ENCODE data around the gene LDAH.
"Not testable (repeated sequence)": the region's sequence is repeated elsewhere in the genome, so short reads cannot be mapped to it uniquely, and the experiment has no call there.

Gene LDAH

DNA sequence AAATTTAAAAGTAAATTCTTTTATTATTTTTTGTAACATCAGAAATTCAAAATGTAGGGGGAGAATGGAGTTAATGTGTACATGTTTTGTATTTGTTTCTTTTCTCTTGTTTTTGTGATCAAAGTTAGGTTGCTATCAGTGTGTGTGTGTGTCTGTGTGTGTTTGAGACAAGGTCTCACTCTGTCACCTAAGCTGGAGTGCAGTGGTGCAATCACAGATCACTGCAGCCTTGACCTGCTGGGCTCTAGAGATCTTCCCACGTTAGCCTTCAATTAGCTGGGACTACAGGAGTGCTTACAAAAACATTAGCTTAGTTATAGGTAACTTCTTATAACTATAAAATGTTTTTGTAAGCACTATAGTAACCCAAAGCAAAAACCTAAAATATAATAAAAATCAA is 105.3 kb downstream of the LDAH start:
- no peak for TF ChIP-seq ZFX (IDR thresholded peaks at IDR 0.05)
- TF ChIP-seq, protein P1, sequence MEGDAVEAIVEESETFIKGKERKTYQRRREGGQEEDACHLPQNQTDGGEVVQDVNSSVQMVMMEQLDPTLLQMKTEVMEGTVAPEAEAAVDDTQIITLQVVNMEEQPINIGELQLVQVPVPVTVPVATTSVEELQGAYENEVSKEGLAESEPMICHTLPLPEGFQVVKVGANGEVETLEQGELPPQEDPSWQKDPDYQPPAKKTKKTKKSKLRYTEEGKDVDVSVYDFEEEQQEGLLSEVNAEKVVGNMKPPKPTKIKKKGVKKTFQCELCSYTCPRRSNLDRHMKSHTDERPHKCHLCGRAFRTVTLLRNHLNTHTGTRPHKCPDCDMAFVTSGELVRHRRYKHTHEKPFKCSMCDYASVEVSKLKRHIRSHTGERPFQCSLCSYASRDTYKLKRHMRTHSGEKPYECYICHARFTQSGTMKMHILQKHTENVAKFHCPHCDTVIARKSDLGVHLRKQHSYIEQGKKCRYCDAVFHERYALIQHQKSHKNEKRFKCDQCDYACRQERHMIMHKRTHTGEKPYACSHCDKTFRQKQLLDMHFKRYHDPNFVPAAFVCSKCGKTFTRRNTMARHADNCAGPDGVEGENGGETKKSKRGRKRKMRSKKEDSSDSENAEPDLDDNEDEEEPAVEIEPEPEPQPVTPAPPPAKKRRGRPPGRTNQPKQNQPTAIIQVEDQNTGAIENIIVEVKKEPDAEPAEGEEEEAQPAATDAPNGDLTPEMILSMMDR (conservative IDR thresholded peaks at IDR 0.05), result no peak
- no peak overlapping the region for H3K27ac ChIP-seq

DNA sequence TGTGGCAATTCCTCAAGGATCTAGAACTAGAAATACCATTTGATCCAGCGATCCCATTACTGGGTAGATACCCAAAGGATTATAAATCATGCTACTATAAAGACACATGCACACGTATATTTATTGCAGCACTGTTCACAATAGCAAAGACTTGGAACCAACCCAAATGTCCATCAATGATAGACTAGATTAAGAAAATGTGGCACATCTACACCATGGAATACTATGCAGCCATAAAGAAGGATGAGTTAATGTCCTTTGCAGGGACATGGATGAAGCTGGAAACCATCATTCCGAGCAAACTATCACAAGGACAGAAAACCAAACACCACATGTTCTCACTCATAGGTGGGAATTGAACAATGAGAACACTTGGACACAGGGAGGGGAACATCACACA is 106.7 kb downstream of the LDAH start:
- not testable (repeated sequence) for H3K27ac ChIP-seq

- H3K27ac ChIP-seq, result not testable (repeated sequence)
Measured at GRCh38 chr2:20714412-20714811, 108.5 kb downstream of the LDAH start.

GRCh38 chr2:20713585-20713984 is 109.3 kb downstream of the LDAH start:
- not testable (repeated sequence) for H3K27ac ChIP-seq

DNA sequence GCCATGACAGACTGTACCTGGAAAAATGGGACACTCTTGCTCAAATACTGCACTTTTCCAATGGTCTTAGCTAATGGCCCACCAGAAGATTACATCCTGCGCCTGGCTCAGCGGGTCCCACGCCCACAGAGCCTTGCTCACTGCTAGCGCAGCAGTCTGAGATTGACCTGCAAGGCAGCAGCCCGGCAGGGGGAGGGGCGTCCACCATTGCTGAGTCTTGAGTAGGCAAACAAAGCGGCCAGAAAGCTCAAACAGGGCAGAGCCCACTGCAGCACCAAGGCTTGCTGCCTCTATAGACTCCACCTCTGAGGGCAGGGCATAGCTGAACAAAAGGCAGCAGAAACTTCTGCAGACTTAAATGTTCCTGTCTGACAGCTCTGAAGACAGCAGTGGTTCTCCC is 111.3 kb downstream of the LDAH start:
- not testable (repeated sequence) for H3K27ac ChIP-seq

- H3K27ac ChIP-seq, result no peak overlapping the region
- no peak for TF ChIP-seq ZFX (IDR thresholded peaks at IDR 0.05)
- TF ChIP-seq, protein P1 (conservative IDR thresholded peaks at IDR 0.05), result no peak
Measured at GRCh38 chr2:20707601-20708000, 115.3 kb downstream of the LDAH start.

- no peak for TF ChIP-seq ZFX (IDR thresholded peaks at IDR 0.05)
- TF ChIP-seq, protein P1 (conservative IDR thresholded peaks at IDR 0.05), result no peak
- H3K27ac ChIP-seq, result no peak overlapping the region
Measured at GRCh38 chr2:20706786-20707185, 116.1 kb downstream of the LDAH start.

DNA sequence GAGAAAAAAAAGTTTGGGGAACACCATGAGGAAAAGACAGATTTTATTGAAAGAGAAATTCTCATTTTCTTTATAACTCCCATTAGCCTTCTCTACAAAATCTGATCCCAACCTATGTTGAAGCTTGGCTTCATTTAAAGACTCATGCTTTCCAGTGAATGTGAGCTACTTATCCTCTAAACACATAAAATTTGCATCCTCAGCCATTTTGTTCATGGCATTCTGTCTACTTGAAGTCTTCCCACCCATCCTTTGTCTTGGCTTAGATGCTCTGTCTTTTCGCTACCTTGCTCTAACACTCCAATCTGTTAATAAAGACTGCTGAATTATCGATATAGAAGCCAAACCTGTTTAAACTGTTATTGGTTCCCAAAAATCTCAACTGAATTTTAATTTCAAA is 116.7 kb downstream of the LDAH start:
- TF ChIP-seq, protein P1 (conservative IDR thresholded peaks at IDR 0.05), result no peak
- no peak for TF ChIP-seq ZFX (IDR thresholded peaks at IDR 0.05)

GRCh38 chr2:20704886-20705285 is 118.0 kb downstream of the LDAH start:
- TF ChIP-seq ZFX (IDR thresholded peaks at IDR 0.05), result no peak
- TF ChIP-seq, protein P1 (conservative IDR thresholded peaks at IDR 0.05), result no peak
- no peak overlapping the region for H3K27ac ChIP-seq

More for the DNA sequence above, 116.7 kb downstream of the LDAH start:
- no peak overlapping the region for H3K27ac ChIP-seq

GRCh38 chr2:20702563-20702962 is 120.3 kb downstream of the LDAH start:
- H3K27ac ChIP-seq, result no peak overlapping the region
- TF ChIP-seq ZFX (IDR thresholded peaks at IDR 0.05), result no peak
- TF ChIP-seq, protein P1 (conservative IDR thresholded peaks at IDR 0.05), result no peak
